Neuron (in vitro differentiated cells): ENCODE data around the gene CCDC27.

Source experiments
- H2AFZ ChIP-seq: one replicate; pipeline ENCODE4 v1.6.1; 2013; ENCODE audit warnings: low read depth, mild to moderate bottlenecking, inconsistent platforms, low read length, moderate library complexity
- H3K27me3 ChIP-seq: one replicate; pipeline ENCODE4 v1.6.1; 2013; ENCODE audit warnings: low read length; ENCODE audit not compliant: insufficient read depth
- H3K36me3 ChIP-seq: one replicate; pipeline ENCODE4 v1.6.1; 2013; ENCODE audit warnings: low read length; ENCODE audit not compliant: insufficient read depth
- H3K4me1 ChIP-seq: one replicate; pipeline ENCODE4 v1.6.1; 2013; ENCODE audit warnings: low read length; ENCODE audit not compliant: insufficient read depth
- H3K4me3 ChIP-seq: 2 replicates; pipeline ENCODE4 v1.5.1; 2013; ENCODE audit warnings: mild to moderate bottlenecking, low read length, moderate library complexity
- H3K9me3 ChIP-seq: one replicate; pipeline ENCODE4 v1.6.1; 2013; ENCODE audit warnings: low read length

The CCDC27 gene

DNA sequence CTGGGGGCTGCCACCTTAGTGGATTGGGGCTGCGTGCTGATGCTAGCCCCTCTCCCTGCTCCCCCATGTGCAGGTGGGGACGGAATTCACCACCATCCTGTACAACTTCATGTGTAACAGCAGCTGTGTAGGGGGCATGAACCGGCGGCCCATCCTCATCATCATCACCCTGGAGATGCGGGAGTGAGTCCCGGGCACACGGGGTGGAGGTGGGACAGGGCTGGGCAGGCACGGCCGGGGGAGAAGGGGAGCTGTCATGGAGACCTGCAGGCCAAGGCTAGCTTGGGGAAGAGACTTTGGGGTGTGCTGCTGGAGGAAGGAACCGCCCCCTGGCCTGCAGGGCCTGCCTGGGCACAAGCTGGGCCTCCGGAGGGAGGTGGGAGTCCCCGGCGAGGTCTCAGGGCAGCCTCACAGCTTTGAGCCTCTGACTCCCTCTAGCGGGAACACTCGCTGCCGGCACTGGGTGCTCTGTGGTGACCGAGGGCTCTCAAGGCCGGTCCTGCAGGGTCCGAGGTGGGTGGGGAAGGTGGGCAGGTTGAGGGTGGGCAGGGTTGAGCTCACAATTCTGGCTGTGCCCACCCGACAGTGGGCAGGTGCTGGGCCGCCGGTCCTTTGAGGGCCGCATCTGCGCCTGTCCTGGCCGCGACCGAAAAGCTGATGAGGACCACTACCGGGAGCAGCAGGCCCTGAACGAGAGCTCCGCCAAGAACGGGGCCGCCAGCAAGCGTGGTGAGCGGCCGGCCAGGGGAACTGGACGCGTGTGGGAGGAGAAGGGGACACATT lies 25.0 kb upstream of the CCDC27 start:
- H3K4me1 ChIP-seq, result peaks cover 15% of the 10 kb centered on the region
- no peaks in the 10 kb centered on the region for H3K9me3 ChIP-seq
- no peaks in the 10 kb centered on the region for H3K36me3 ChIP-seq
- no peak overlapping the region for H2AFZ ChIP-seq
- H3K27me3 ChIP-seq, result no peaks in the 10 kb centered on the region
- H3K4me3 ChIP-seq, result no peak overlapping the region

DNA sequence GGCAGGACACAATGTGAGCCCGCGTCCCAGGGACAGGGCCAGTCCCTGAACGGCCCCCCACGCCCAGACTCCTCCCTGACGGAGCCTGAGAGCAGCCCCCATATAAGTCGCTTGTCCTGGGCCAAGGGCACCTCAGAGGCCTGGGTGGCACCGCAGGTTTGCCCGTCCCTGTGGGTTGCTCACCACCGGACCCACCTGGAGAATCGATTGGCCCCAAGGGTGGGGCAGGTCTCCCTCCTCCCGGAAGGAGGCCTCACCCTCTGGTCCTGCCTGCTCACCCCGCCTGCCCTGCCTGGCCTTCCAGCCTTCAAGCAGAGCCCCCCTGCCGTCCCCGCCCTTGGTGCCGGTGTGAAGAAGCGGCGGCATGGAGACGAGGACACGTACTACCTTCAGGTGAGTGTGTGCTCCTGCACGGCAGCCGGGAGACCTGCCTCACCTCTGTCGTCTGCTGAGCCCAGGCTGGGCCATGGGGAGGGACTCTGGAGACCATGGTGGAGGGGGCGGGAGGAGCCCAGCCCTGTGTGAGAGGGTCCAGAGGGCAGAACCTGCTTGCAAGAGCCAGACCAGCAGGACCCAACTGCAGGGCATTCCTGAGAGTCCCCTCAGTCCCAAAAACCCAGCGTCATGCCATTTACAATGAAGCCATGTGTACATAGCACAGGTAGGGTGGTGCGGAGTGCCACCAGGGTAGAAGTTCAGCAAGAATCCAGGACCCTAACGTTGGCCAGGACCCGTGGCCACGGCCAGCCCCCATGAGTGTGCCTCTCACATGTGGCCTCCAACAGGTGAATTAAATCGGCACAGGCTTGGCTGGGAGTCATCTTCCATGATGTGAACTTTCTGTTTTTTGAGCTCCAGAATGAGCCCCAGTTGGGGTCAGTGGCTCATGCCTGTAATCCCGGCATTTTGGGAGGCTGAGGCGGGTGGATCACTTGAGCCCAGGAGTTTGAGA lies 24.1 kb upstream of the CCDC27 start:
- Histone ChIP-seq H3K9me3 (no peaks in the 10 kb centered on the region), H2AFZ (no peak overlapping the region), H3K36me3 (no peaks in the 10 kb centered on the region), H3K27me3 (no peaks in the 10 kb centered on the region), H3K4me3 (no peak overlapping the region), H3K4me1 (peaks cover 17% of the 10 kb centered on the region)

DNA sequence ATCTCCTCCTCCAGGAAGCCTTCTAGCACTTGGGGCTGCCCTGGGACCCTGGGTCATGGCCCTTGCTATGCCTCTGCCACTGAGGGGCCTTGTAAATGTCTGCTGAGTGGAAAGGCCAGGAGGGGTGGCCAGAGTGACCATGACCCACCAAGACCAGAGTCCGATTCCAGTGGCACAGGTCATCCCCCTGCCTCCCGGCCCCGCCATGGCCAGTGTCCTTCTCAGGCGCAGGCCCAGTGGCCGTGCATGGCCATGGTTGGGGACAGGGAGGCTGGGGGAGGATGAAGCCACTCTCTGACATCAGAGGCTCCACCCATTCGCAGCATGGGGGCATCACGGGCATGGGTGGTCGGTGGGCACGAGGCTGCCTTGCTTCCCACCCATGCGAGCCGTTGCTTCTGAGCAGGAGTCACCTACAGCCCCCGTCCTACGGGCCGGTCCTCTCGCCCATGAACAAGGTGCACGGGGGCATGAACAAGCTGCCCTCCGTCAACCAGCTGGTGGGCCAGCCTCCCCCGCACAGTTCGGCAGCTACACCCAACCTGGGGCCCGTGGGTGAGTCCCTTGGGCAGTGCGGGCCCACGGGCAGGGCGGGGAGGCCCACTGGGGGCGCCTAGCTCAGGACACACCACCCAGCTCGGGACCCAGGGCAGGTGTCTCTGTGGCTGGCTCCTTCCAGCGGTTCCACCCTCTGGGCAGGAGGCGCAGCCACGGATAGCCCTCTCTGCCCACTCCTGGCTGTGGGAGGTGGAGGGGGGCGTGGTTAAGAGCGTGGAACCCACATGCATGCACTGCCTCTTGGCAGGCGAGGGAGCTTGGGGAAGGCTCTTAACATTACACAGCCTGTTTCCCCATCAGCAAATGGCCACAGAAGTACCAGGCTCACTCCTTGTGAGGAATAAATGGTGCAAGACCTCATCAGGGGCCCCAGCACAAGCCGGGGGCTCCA lies 22.4 kb upstream of the CCDC27 start:
- Histone ChIP-seq H3K9me3 (no peaks in the 10 kb centered on the region), H3K4me3 (no peak overlapping the region), H3K4me1 (peaks cover 17% of the 10 kb centered on the region), H3K27me3 (no peaks in the 10 kb centered on the region), H3K36me3 (peaks cover 2% of the 10 kb centered on the region), H2AFZ (no peak overlapping the region)

DNA sequence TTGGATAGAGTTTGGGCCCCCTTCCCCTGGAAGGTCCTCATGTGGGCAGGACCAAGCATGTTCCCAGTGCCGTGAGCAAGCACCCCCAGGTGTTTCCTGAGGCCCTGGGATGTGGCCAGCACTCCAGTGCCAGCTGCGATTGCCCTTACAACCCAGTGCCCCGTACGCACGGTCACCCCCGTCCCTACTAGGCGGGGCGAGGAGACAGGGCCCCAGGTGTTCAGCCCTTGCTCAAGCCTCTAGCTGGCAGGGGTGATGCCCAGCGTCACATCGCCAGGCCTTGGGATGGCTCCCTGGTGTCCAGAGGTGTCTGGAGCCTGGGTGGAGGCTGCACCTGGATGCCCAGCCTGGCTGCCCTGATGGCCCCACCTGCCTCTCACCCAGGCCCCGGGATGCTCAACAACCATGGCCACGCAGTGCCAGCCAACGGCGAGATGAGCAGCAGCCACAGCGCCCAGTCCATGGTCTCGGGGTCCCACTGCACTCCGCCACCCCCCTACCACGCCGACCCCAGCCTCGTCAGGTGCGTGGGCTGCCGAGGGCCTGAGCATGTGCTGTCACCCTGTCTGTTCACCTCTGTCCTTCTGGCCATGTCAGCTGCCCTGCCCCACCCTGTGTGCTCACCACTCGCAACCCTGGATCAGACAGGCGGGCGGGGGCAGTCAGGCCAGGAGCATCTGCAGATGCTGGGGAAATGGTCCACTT lies 21.6 kb upstream of the CCDC27 start:
- Histone ChIP-seq H3K36me3 (peaks cover 5% of the 10 kb centered on the region), H2AFZ (no peak overlapping the region), H3K9me3 (no peaks in the 10 kb centered on the region), H3K4me3 (no peak overlapping the region), H3K27me3 (no peaks in the 10 kb centered on the region), H3K4me1 (peaks cover 17% of the 10 kb centered on the region)

DNA sequence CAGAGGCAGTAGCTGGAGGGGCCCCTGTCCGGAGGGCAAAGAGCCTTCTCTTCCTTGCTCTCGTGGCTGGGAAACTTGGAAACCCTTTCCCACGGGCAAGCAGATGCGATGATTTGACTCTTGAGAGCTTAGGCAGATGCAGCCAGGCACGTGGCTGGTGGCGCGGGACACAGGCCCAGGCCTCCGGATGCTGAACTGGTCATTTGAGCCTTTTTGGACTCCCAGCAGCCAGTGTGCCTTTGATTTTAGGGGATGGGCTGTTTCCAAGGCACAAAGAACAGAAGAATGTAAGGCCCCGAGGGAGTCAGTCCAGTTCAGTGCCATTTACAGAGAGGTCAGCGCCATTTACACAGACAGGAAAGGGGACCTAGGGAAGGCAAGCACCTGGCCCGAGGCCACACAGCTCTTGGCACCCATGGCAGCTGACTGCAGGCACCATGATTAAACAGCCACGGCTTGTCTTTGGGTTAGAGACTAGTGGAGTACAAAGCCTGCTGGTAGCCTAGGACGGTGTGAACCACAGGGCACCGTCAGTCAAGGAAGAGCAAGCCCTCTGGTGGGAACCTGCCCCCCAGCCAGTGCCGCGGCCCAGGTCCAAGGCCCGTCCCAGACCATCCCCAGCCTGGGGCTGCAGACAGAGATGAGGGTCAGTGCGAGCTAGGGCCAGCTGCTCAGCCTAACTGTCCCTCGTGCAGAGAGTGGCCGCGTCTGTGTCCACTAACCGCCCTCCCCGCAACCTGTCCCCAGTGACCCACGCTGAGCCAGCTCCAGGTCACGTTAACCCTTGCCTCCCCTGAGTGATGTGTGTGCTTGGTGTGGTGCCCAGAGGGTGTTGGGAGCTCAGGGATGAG lies 20.4 kb upstream of the CCDC27 start:
- no peaks in the 10 kb centered on the region for H3K9me3 ChIP-seq
- H2AFZ ChIP-seq, result no peak overlapping the region
- no peak overlapping the region for H3K4me3 ChIP-seq
- H3K4me1 ChIP-seq, result peaks cover 17% of the 10 kb centered on the region
- no peaks in the 10 kb centered on the region for H3K27me3 ChIP-seq
- H3K36me3 ChIP-seq, result peaks cover 15% of the 10 kb centered on the region

DNA sequence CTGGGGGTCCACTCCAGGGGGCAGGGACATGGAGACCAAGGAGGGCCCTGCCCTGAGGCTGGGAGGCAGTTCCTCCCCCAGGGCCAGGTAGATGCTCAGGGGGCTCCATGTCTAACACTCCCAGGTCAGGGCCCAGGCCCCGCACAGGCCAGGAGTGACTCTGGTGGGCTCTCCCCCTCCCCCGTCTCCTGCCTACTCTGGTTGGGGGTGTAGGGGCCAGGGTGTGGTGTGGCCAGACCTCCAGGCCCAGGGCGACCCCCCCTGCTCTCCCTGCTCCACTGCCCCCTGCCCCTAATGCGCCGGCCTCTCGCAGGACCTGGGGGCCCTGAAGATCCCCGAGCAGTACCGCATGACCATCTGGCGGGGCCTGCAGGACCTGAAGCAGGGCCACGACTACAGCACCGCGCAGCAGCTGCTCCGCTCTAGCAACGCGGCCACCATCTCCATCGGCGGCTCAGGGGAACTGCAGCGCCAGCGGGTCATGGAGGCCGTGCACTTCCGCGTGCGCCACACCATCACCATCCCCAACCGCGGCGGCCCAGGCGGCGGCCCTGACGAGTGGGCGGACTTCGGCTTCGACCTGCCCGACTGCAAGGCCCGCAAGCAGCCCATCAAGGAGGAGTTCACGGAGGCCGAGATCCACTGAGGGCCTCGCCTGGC lies 19.7 kb upstream of the CCDC27 start:
- Histone ChIP-seq H3K4me1 (peaks cover 17% of the 10 kb centered on the region), H2AFZ (no peak overlapping the region), H3K27me3 (no peaks in the 10 kb centered on the region), H3K9me3 (no peaks in the 10 kb centered on the region), H3K36me3 (peaks cover 20% of the 10 kb centered on the region), H3K4me3 (no peak overlapping the region)

DNA sequence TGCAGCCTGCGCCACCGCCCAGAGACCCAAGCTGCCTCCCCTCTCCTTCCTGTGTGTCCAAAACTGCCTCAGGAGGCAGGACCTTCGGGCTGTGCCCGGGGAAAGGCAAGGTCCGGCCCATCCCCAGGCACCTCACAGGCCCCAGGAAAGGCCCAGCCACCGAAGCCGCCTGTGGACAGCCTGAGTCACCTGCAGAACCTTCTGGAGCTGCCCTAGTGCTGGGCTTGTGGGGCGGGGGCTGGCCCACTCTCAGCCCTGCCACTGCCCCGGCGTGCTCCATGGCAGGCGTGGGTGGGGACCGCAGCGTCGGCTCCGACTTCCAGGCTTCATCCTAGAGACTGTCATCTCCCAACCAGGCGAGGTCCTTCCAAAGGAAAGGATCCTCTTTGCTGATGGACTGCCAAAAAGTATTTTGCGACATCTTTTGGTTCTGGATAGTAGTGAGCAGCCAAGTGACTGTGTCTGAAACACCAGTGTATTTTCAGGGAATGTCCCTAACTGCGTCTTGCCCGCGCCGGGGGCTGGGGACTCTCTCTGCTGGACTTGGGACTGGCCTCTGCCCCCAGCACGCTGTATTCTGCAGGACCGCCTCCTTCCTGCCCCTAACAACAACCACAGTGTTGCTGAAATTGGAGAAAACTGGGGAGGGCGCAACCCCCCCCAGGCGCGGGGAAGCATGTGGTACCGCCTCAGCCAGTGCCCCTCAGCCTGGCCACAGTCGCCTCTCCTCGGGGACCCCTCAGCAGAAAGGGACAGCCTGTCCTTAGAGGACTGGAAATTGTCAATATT lies 19.0 kb upstream of the CCDC27 start:
- Histone ChIP-seq H2AFZ (no peak overlapping the region), H3K36me3 (peaks cover 27% of the 10 kb centered on the region), H3K4me3 (no peak overlapping the region), H3K9me3 (no peaks in the 10 kb centered on the region), H3K4me1 (peaks cover 17% of the 10 kb centered on the region), H3K27me3 (no peaks in the 10 kb centered on the region)

DNA sequence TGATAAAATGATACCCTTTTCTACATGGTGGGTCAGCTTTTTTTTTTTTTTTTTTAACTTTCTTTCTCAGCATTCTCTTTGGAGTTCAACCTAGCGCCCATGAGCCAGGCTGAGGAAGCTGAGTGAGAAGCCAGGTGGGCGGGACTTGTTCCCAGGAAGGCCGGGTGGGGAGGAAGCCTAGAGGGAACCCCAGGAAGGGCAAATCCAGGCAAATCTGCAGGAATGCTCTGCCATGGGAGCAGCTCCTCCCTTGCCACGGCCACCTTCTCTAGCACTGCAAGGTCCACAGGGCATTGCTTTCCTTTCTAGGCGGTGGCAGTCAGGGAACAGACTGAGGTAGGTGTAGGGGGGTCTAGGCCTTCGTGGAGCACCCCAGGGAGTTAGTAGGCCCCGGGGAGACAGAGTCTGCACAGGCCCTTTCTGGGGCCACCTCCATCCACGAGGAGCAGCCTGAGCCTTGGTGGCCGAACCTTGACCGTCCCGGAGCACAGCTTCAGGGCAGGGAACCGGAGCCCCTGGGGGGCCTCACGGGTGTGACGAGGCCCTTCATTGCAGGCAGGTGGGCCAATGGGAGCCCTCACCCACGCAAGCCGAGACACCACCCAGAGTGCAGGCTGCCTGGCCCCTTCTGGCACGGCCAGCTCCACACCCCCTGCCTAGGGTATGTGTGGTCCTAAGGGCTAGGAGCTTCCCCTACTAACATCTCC lies 18.2 kb upstream of the CCDC27 start:
- H3K27me3 ChIP-seq, result no peaks in the 10 kb centered on the region
- peaks cover 17% of the 10 kb centered on the region for H3K4me1 ChIP-seq
- no peaks in the 10 kb centered on the region for H3K9me3 ChIP-seq
- peaks cover 34% of the 10 kb centered on the region for H3K36me3 ChIP-seq
- no peak overlapping the region for H2AFZ ChIP-seq
- no peak overlapping the region for H3K4me3 ChIP-seq

DNA sequence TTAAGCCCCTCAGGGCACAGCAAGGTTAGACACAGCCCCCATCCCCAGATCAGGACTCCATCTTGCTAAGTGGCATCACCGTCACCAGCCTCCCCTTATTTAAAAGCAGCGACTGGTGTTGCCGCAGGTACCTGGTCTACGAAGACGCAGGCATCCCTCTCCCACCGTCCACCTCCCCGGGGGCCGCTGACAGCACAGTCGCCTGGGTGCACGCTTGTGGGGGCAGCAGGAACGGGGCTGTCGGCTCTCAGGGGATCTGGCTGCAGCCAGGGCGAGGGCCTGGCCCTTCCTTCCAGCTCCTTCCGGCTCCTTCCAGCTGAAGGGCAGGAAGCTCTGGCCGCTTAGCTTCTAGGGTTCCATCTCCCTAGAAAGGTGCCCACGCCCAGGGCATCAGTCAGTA lies 17.6 kb upstream of the CCDC27 start:
- H3K27me3 ChIP-seq, result no peaks in the 10 kb centered on the region
- no peak overlapping the region for H3K4me3 ChIP-seq
- H3K36me3 ChIP-seq, result peaks cover 38% of the 10 kb centered on the region
- peaks cover 17% of the 10 kb centered on the region for H3K4me1 ChIP-seq
- no peak overlapping the region for H2AFZ ChIP-seq
- H3K9me3 ChIP-seq, result no peaks in the 10 kb centered on the region

DNA sequence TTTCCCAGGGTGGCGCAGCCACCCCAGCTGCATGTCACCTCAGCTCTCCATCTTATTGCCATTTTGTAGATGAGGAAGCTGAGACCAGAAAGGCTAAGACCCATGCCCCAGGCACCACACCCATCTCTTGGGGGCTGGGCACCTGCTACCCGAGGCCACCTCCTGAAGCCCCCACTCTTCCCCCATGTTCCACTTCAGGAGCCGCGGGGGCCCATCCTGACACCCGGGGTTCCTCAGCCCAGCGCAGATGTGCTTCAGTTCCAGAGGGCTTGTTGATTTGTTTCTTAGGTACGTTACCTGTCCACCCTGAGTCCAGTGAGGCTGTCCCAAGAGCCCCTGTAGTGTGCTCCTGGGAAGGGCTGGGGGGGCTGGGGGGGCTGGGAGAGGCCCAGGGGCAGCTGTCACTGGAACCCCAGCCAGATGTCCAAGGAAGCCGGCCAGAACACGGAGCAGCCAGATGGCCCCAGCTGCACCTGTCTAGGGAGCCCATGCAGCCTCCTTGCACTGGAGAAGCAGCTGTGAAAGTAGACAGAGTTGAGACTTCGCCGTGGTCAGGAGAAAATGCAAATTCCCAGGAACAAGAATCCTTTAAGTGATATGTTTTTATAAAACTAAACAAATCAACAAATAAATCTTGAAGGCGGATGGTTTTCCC lies 17.1 kb upstream of the CCDC27 start:
- Histone ChIP-seq H3K36me3 (peaks cover 43% of the 10 kb centered on the region), H3K27me3 (no peaks in the 10 kb centered on the region), H3K9me3 (no peaks in the 10 kb centered on the region), H3K4me1 (peaks cover 17% of the 10 kb centered on the region), H2AFZ (no peak overlapping the region), H3K4me3 (no peak overlapping the region)
